Measurements from ENCODE around the gene TRIM72.

DNA sequence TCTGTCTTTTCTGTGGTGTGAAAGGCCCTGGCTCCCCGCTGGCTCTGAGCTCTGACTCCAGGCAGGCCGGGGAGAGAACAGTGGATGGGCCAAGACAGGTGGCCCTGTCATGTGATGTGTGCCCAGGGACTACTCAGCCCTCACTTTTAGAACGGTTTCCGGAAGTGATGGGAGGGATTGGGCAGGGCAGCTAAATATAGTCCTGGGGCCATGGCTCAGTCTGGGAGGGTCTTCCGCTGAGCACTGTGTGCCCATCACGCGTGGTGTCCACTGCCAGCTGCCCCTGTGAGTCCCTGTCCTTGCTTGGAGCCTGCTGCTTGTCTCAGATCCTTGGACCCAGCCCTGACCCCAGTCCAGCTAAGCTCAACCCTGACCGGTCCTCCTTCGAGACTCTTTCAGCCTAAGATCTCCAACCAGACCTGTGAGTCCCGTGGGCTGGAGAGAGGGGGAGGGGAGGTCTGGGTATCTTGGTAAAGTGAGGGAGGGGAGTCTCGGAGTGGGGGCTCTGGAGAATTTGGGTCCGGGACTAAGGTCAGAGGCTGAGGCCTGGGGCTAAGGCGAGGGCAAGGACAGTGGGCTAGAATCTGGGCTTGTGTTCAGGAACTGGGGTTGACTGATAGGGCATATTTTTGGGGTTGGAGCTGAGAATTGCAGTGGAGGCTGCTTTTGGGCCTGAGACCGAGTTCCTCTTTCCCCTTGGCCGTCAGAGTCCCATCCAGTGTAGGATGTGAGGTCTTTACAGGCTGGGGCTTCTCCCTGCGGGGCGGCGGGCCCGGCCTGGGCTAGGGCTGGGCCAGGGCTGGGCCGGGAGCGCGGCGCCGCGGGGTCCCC is at the start of gene TRIM72:
- TF ChIP-seq, protein P1, sequence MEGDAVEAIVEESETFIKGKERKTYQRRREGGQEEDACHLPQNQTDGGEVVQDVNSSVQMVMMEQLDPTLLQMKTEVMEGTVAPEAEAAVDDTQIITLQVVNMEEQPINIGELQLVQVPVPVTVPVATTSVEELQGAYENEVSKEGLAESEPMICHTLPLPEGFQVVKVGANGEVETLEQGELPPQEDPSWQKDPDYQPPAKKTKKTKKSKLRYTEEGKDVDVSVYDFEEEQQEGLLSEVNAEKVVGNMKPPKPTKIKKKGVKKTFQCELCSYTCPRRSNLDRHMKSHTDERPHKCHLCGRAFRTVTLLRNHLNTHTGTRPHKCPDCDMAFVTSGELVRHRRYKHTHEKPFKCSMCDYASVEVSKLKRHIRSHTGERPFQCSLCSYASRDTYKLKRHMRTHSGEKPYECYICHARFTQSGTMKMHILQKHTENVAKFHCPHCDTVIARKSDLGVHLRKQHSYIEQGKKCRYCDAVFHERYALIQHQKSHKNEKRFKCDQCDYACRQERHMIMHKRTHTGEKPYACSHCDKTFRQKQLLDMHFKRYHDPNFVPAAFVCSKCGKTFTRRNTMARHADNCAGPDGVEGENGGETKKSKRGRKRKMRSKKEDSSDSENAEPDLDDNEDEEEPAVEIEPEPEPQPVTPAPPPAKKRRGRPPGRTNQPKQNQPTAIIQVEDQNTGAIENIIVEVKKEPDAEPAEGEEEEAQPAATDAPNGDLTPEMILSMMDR (IDR thresholded peaks at IDR 0.05) = no peak
- TF ChIP-seq POLR2A (IDR thresholded peaks at IDR 0.05) = no peak
